Measurements from ENCODE around the gene YJEFN3.

The YJEFN3 gene

GRCh38 chr19:19548915-19549759 lies 20.4 kb downstream of the YJEFN3 start:
- TF ChIP-seq SIN3A (IDR thresholded peaks at IDR 0.05; ENCODE audit: borderline replicate concordance, insufficient read depth, low read length) (no peak), REST (IDR thresholded peaks at IDR 0.05; ENCODE audit: insufficient read depth in 1 of 2, low read depth in 2 of 2, low read length in 2 of 2) (no peak), TAF1 (IDR thresholded peaks at IDR 0.05; ENCODE audit: borderline replicate concordance, insufficient read depth, low read length) (no peak), POLR2AphosphoS5 (IDR thresholded peaks at IDR 0.05; ENCODE audit: low read depth, low read length) (no peak), FOXP2 (optimal IDR thresholded peaks at IDR 0.05; ENCODE audit: borderline replicate concordance, extremely low read depth, extremely low read length, insufficient read depth) (no peak)

GRCh38 chr19:19549804-19550464 lies 21.2 kb downstream of the YJEFN3 start:
- TF ChIP-seq TAF1 (IDR thresholded peaks at IDR 0.05; ENCODE audit: borderline replicate concordance, insufficient read depth, low read length) (no peak), REST (IDR thresholded peaks at IDR 0.05; ENCODE audit: insufficient read depth in 1 of 2, low read depth in 2 of 2, low read length in 2 of 2) (no peak), SIN3A (IDR thresholded peaks at IDR 0.05; ENCODE audit: borderline replicate concordance, insufficient read depth, low read length) (no peak), POLR2AphosphoS5 (IDR thresholded peaks at IDR 0.05; ENCODE audit: low read depth, low read length) (no peak), FOXP2 (optimal IDR thresholded peaks at IDR 0.05; ENCODE audit: borderline replicate concordance, extremely low read depth, extremely low read length, insufficient read depth) (no peak)

GRCh38 chr19:19550485-19550929 lies 21.8 kb downstream of the YJEFN3 start:
- no peak for TF ChIP-seq TAF1 (IDR thresholded peaks at IDR 0.05; ENCODE audit: borderline replicate concordance, insufficient read depth, low read length)
- no peak for TF ChIP-seq FOXP2 (optimal IDR thresholded peaks at IDR 0.05; ENCODE audit: borderline replicate concordance, extremely low read depth, extremely low read length, insufficient read depth)
- no peak for TF ChIP-seq REST (IDR thresholded peaks at IDR 0.05; ENCODE audit: insufficient read depth in 1 of 2, low read depth in 2 of 2, low read length in 2 of 2)
- TF ChIP-seq SIN3A (IDR thresholded peaks at IDR 0.05; ENCODE audit: borderline replicate concordance, insufficient read depth, low read length): no peak
- no peak for TF ChIP-seq POLR2AphosphoS5 (IDR thresholded peaks at IDR 0.05; ENCODE audit: low read depth, low read length)

GRCh38 chr19:19550972-19551852 lies 22.5 kb downstream of the YJEFN3 start:
- TF ChIP-seq FOXP2 (optimal IDR thresholded peaks at IDR 0.05; ENCODE audit: borderline replicate concordance, extremely low read depth, extremely low read length, insufficient read depth): no peak
- no peak for TF ChIP-seq SIN3A (IDR thresholded peaks at IDR 0.05; ENCODE audit: borderline replicate concordance, insufficient read depth, low read length)
- TF ChIP-seq TAF1 (IDR thresholded peaks at IDR 0.05; ENCODE audit: borderline replicate concordance, insufficient read depth, low read length): no peak
- no peak for TF ChIP-seq POLR2AphosphoS5 (IDR thresholded peaks at IDR 0.05; ENCODE audit: low read depth, low read length)
- TF ChIP-seq REST (IDR thresholded peaks at IDR 0.05; ENCODE audit: insufficient read depth in 1 of 2, low read depth in 2 of 2, low read length in 2 of 2): no peak

Measured in PFSK-1 (cell line).